ENCODE measurements around the gene RRP15.

Gene RRP15

GRCh38 chr1:218350035-218350525 lies 65.0 kb downstream of the RRP15 start:
- Histone ChIP-seq H4K20me1 (ENCODE audit: insufficient read depth) (no peaks in the 10 kb centered on the region), H3K4me2 (no peak overlapping the region), H3K9ac (no peak overlapping the region), H3K27ac (no peak overlapping the region), H3K79me2 (ENCODE audit: insufficient read depth, low read depth) (no peaks in the 10 kb centered on the region), H3K4me3 (IDR thresholded peaks at IDR 0.05; ENCODE audit: insufficient read depth, low read depth, low read length) (no peak overlapping the region), H2AFZ (ENCODE audit: low read depth) (no peak overlapping the region), H3K4me1 (ENCODE audit: low read depth, poor library complexity, severe bottlenecking) (peaks cover 6% of the 10 kb centered on the region), H3K36me3 (ENCODE audit: insufficient read depth) (no peaks in the 10 kb centered on the region), H3K27me3 (ENCODE audit: insufficient read depth, low read depth) (no peaks in the 10 kb centered on the region)
- no peak for TF ChIP-seq CTCF (conservative IDR thresholded peaks at IDR 0.05; ENCODE audit: low read depth, low read length)

GRCh38 chr1:218350801-218351266 lies 65.7 kb downstream of the RRP15 start:
- no peaks in the 10 kb centered on the region for H3K27me3 ChIP-seq (ENCODE audit: insufficient read depth, low read depth)
- no peaks in the 10 kb centered on the region for H3K36me3 ChIP-seq (ENCODE audit: insufficient read depth)
- no peak for TF ChIP-seq CTCF (conservative IDR thresholded peaks at IDR 0.05; ENCODE audit: low read depth, low read length)
- peaks cover 6% of the 10 kb centered on the region for H3K4me1 ChIP-seq (ENCODE audit: low read depth, poor library complexity, severe bottlenecking)
- H3K9ac ChIP-seq: no peak overlapping the region
- H3K27ac ChIP-seq: no peak overlapping the region
- H3K4me2 ChIP-seq: no peak overlapping the region
- H3K79me2 ChIP-seq (ENCODE audit: insufficient read depth, low read depth): no peaks in the 10 kb centered on the region
- H3K4me3 ChIP-seq (IDR thresholded peaks at IDR 0.05; ENCODE audit: insufficient read depth, low read depth, low read length): no peak overlapping the region
- no peak overlapping the region for H2AFZ ChIP-seq (ENCODE audit: low read depth)
- no peaks in the 10 kb centered on the region for H4K20me1 ChIP-seq (ENCODE audit: insufficient read depth)

GRCh38 chr1:218351391-218352074 lies 66.4 kb downstream of the RRP15 start:
- Histone ChIP-seq H2AFZ (ENCODE audit: low read depth) (no peak overlapping the region), H3K4me1 (ENCODE audit: low read depth, poor library complexity, severe bottlenecking) (peaks cover 2% of the 10 kb centered on the region), H4K20me1 (ENCODE audit: insufficient read depth) (no peaks in the 10 kb centered on the region), H3K36me3 (ENCODE audit: insufficient read depth) (no peaks in the 10 kb centered on the region), H3K4me3 (IDR thresholded peaks at IDR 0.05; ENCODE audit: insufficient read depth, low read depth, low read length) (no peak overlapping the region), H3K27ac (no peak overlapping the region), H3K9ac (no peak overlapping the region), H3K4me2 (no peak overlapping the region), H3K27me3 (ENCODE audit: insufficient read depth, low read depth) (no peaks in the 10 kb centered on the region), H3K79me2 (ENCODE audit: insufficient read depth, low read depth) (no peaks in the 10 kb centered on the region)
- TF ChIP-seq CTCF (conservative IDR thresholded peaks at IDR 0.05; ENCODE audit: low read depth, low read length): peak; percentile 42

GRCh38 chr1:218352075-218352438 lies 67.0 kb downstream of the RRP15 start:
- Histone ChIP-seq H3K4me2 (no peak overlapping the region), H3K27ac (no peak overlapping the region), H3K27me3 (ENCODE audit: insufficient read depth, low read depth) (no peaks in the 10 kb centered on the region), H3K4me1 (ENCODE audit: low read depth, poor library complexity, severe bottlenecking) (no peaks in the 10 kb centered on the region), H3K79me2 (ENCODE audit: insufficient read depth, low read depth) (no peaks in the 10 kb centered on the region), H2AFZ (ENCODE audit: low read depth) (no peak overlapping the region), H3K9ac (no peak overlapping the region), H3K36me3 (ENCODE audit: insufficient read depth) (no peaks in the 10 kb centered on the region), H3K4me3 (IDR thresholded peaks at IDR 0.05; ENCODE audit: insufficient read depth, low read depth, low read length) (no peak overlapping the region), H4K20me1 (ENCODE audit: insufficient read depth) (no peaks in the 10 kb centered on the region)
- no peak for TF ChIP-seq CTCF (conservative IDR thresholded peaks at IDR 0.05; ENCODE audit: low read depth, low read length)
